DLD1 (cell line): ENCODE data around the gene TDRD9.

Experiments used
- in situ Hi-C: cut with HindIII; loops from 2 replicates; pipeline ENCODE4 v1.10.0; 2017; ENCODE audit warnings: low sequenced_read_pairs

TDRD9 gene

DNA sequence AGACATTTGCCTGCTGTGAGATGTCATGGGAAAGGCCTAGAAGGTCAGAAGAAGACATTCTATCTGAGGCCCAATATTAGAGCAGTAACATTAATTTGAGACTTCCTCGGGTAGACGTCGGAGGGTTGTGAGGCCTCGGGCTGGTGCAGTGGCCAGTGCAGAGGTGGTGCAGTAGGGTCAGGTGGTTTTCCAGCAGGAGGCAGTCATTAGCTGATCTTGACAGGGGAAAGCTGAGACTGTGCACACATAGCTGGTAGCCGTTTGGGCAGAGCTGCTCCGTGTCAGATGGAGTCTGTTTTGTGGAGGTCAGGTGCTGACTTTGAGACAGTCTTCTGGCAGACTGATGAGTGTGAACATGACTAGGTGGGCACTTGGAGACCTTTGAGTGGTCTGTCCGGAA, 91.5 kb downstream of the TDRD9 start:
- in situ Hi-C loops = no loop called here

DNA sequence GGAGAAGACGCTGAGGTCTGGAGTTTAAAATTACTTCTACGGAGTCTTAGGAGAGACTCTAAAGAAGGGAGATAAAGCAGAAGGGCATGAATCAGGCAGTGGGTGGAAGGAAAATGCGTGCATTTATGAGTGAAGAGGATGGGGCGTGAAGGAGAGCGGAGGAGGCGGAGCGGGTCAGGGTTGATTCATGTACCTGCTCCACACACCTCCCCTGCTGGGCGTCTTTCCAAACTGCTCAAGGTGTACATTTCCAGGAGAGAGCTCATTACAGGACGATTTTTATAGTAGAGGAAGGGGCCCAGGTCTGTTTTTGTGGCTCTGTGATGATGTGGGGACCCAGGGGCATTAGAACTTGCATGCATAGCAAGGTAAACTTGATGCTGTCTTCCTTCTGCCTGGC, 92.2 kb downstream of the TDRD9 start:
- in situ Hi-C loops = no loop called here

DNA sequence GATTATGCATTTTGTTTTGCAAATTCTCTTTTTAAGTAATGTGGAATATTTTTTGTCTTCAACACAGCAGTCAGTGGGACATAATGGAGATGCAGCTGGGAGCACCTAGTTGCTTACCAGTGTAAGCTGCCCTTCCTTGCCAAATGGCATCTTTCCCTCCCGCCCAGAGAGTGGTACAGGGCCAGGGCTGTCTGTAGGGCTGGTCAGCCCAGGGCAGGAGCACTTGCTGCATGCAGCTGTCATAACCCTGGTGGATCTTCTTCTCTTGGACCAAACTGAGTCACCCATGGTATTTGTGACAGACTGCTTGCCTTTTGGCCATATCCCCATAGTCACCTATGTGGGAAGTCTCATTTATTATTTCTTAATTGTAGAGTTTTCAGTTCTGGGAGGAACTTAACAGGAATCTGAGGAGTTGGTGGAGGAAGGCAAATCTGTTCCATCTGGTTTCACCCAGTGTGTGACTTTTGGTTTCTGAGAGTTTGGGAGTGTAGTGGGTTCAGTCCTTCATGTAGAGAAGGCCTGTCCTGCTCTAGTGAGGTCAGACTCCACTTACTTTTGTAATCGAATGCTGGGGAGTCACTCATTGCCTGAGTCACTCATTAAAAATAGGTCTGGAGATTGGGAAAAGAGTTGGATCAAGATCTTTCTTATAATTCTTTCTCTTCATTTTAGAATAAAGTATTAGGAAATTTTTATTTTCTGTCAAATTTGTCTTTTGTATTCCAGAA, 95.2 kb downstream of the TDRD9 start:
- in situ Hi-C loops = no loop called here

DNA sequence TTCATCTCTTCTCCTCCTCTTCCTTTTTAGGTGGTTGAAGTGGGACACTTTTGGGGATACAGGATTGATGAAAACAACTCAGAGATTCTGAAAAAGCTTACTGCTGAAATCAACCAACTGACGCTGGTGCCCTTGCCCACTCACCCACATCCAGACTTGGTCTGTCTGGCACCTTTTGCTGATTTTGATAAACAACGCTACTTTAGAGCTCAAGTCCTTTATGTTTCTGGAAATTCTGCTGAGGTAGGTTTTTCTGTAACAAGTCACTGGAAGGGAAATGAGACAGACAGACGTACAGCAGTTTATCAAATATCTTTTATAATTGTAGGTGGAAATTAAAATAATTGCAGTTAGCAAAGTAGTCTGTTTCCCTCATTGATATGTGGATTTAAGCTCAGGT, 97.3 kb downstream of the TDRD9 start:
- in situ Hi-C loops = loop anchor here (25.0 kb wide), 3 partner anchors 88 to 312 kb away; partner anchors contain the start of genes RD3L and TDRD9

DNA sequence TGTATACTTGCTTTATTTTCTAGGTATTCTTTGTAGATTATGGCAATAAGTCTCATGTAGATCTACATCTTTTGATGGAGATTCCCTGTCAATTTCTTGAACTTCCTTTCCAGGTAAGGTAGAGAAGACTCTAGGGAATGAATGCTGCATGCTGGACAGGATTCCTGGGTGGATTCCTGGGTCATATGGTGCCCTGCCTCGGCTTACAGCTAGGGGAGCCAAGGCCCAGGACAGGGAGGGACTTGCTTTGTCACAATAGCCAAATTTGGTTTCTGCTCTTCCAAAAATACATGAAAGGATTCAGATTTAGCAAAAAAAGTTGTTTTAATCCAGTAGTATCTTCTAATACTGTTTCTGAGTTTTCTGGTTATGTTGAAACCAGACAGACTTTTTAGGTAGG, 97.8 kb downstream of the TDRD9 start:
- in situ Hi-C loops = loop anchor here (25.0 kb wide), 3 partner anchors 89 to 311 kb away; partner anchors contain the start of genes RD3L and TDRD9

DNA sequence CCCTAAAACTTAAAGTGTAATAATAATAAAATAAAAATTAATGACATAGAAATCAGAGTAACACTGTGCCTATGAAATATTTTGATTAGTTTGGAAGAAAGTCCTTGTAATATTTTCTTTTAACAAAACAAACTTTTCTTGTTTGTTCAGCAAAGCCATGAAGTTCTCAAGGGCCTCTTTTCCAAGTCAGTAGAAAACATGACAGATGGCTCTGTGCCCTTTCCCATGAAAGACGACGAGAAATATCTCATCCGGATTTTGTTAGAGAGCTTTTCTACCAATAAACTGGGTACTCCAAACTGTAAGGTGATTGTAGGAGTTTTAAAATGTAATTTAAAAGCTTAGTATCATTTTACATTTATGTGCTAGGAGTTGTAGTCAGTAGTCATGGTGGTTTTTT, 102.7 kb downstream of the TDRD9 start:
- in situ Hi-C loops = loop anchor here (10.0 to 25.0 kb wide), 4 partner anchors 94 to 564 kb away; partner anchors contain the start of genes RD3L and TDRD9

DNA sequence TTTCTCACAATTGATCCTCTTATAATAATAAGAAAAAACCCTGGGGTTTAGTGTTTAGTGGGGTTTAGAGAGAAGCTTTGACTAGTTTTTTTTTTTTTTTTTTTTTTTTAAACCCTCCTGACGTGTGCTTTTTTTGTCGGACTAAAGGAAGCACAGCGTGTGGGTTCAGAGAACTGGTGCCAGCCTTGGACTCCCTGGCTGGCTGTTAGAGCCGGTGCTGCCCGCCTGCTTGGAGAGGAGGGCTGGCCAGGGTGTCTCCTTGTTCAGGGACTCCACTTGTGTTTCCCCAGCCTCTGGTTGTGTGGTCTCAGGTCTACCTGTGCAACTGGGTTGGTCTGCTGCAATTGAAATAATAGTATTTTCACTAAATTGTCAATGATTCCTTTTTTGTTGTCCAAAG, 103.1 kb downstream of the TDRD9 start:
- in situ Hi-C loops = loop anchor here (10.0 to 25.0 kb wide), 4 partner anchors 94 to 563 kb away; partner anchors contain the start of genes RD3L and TDRD9

DNA sequence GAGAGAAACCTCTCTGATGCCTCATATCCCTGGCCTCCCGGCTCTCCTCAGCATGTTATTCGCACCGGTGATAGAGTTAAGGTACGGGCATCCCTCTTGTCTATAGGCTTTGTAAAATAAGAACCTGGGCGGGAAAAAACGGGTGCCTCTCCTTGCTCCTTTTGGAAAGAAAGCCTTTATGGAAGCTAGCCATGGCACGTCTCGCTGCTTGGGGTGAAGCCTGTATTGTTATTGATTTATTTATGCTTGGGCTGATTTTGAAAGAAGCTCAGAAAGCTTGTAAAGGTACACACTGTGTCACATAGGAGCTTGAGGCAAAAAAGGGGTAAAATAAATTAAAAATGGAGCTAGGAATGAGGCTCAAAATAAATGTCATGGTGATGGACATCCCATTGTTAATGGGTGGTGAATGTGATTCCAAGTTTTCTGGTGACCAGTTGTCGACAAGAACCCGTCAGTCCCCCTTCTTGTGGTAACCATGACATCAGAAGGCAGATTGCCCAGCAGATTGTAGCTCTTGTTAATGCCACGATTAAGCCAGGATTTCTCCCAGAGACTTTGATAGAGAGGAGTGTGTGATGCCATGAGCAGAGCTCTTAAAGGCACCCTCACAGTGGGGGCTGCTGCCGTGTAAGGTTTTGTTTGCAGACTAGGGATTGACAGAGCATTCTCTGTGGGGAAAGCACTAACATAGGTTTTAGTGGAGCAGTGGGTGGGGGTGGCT, 106.9 kb downstream of the TDRD9 start:
- in situ Hi-C loops = loop anchor here (10.0 to 25.0 kb wide), 4 partner anchors 98 to 560 kb away; partner anchors contain the start of genes RD3L and TDRD9

DNA sequence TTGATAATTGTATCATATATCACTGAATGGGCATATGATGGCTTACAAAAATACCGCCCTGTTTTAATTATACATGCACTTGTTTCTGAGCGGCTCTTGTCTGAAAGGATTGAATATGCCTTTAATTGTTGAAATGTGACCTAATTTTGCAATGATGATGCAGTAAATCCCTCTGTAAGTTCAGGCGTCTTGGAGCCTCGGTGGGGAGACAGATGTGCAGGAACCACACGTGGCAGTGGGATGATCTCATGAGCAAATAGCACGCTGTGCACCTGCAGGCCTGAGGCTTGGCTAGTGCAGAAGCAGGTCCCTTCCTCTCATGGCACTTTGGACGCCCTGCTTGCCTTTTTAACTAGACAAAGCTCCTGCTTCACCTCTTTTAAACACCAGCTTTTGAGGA, 108.0 kb downstream of the TDRD9 start:
- in situ Hi-C loops = loop anchor here (10.0 to 25.0 kb wide), 4 partner anchors 99 to 559 kb away; partner anchors contain the start of genes RD3L and TDRD9

DNA sequence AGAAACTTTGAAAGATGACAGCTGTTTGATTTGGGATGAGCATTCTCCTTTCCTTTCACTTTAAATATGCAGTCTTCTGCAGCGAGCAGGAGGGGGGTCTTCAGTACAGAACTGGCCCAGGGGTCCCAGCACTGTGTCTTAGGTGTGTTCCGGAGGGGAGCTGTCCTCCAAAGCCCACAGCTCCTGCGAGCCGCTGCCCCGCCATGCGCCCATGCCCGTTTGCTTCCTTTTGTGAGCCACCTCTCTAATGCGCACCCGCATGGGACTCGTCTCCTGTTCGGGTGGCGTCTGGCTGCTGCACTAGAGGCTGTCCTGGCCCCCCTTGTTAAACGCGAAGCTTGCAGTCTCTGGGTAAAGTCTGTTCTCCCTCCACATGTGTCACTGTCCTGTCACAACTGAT, 108.8 kb downstream of the TDRD9 start:
- in situ Hi-C loops = loop anchor here (10.0 to 25.0 kb wide), 4 partner anchors 100 to 558 kb away; partner anchors contain the start of genes RD3L and TDRD9

DNA sequence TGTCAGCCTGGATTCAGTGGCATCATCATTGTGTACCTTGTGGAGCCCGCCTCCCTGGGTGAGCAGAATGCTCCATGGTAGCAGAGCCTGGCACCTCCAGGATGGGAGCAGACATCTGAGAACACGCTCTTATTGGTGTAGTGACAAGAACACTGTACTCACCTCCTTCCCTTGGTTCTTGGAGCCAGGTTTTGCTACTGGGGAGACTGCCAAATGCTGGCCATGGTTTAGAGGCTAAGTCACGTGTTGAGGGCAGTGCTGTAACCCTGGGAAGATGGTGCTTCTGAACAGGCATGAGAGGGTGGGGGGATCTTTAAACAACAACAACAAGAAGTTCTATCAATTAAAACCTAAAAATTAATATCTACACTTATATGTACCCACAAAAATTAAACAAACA, 109.6 kb downstream of the TDRD9 start:
- in situ Hi-C loops = loop anchor here (10.0 to 25.0 kb wide), 4 partner anchors 101 to 557 kb away; partner anchors contain the start of genes RD3L and TDRD9

DNA sequence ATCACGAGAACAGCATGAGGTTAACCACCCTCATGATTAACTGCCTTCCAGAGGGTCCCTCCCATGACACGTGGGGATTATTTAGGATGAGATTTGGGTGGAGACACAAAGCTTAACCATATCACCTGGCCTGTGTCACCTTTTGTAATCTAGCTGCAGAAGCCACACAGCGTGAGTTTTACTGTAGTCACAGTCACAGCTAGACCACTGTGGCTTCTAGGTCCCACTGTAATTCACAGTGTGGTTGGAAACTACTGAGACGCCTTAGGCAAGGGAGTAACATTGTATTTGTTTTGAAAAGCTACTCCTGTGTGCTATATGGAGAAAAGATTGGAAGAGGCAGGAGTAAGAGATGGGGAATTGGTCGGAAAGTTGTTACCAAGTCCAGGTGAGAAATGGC, 111.0 kb downstream of the TDRD9 start:
- in situ Hi-C loops = loop anchor here (10.0 to 25.0 kb wide), 4 partner anchors 102 to 556 kb away; partner anchors contain the start of genes RD3L and TDRD9

DNA sequence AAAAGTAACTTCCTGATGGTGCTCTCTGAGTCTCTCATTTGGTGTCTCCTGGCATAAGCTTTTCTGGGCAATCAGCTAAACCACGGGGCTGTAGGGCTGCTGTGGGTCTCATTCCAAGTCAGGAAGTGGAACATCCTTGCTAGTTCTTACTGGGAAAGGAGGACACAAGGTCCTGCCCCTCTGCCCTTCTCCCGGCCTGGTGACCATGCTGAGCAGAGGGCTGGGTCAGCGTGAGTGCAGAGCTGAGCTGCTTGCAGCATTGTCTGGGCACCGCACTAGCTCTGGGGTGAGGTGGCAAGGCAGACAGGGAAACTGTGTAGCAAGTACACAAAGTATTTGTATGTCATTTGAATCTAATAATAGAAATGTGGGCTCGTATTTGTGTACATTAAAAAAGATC, 112.3 kb downstream of the TDRD9 start:
- in situ Hi-C loops = loop anchor here (25.0 kb wide), 3 partner anchors 103 to 297 kb away; partner anchors contain the start of genes RD3L and TDRD9

DNA sequence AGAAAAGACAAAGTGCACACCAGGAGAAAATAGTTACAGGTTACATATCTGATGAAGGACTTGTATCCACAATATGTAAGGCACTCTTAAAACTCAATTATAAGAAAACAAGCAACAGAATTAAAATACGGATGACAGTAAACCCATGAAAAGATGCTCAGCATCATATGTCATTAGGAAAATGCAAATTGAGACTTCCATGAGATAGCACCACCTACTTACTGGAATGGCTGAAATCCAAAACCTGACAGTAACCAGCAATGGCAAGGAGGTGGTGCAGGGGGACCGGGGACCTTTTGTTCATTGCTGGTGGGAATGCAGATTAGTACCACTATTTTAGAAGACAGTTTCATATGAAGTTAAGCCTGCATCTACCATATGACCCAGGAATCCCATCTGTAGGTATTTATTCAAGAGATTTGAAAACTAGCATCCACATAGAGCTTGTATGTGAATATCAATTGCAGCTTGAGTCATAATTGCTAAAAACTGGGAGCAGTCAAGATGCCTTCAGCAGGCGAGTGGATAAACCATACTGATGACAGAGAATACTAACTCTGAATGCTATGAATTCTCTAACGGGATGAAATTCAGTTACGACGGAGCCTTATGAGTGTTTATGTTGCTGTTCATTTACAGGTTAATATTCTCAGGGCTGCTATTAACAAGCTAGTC, 113.3 kb downstream of the TDRD9 start:
- in situ Hi-C loops = loop anchor here (25.0 kb wide), 3 partner anchors 104 to 296 kb away; partner anchors contain the start of genes RD3L and TDRD9

DNA sequence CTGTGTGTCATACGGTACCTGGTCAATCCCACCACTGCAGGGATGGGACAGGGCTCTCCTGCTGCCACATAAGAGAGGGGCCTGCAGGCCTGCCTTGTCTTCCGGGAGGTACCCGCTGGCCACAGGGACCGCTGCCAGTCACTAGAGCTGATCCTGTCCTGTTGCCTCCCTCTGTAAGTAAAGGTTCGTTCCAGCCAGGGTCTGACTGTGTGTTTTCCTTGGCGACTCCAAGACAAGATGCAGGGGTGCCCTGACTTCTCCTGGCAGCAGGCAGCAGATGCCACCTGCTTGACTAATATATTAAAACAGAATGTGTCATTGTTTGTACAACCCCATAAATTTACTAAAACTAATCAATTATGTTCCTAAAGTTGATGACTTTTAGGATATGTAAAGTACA, 115.8 kb downstream of the TDRD9 start:
- in situ Hi-C loops = loop anchor here (25.0 kb wide), 3 partner anchors 107 to 293 kb away; partner anchors contain the start of genes RD3L and TDRD9

DNA sequence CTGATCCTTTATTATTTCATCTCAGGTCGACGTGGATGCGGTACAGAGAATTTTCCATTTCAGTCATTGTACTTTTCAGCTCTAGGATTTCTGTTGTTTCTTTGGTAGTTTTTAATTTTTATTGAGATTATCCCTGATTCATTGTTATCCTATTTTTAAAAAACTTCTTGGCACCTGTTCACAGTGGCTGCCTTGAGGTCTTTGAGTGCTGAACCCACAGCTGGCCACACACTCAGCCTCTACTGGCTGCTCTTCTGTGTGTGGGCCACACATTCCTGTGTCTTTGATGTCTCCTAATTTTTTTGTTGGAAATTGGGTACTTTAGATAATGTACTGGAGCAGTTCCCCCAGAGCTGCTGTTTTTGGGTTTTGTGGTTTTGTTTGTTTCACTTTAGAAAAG, 119.5 kb downstream of the TDRD9 start:
- in situ Hi-C loops = loop anchor here (25.0 kb wide), 3 partner anchors 110 to 290 kb away; partner anchors contain the start of genes RD3L and TDRD9

DNA sequence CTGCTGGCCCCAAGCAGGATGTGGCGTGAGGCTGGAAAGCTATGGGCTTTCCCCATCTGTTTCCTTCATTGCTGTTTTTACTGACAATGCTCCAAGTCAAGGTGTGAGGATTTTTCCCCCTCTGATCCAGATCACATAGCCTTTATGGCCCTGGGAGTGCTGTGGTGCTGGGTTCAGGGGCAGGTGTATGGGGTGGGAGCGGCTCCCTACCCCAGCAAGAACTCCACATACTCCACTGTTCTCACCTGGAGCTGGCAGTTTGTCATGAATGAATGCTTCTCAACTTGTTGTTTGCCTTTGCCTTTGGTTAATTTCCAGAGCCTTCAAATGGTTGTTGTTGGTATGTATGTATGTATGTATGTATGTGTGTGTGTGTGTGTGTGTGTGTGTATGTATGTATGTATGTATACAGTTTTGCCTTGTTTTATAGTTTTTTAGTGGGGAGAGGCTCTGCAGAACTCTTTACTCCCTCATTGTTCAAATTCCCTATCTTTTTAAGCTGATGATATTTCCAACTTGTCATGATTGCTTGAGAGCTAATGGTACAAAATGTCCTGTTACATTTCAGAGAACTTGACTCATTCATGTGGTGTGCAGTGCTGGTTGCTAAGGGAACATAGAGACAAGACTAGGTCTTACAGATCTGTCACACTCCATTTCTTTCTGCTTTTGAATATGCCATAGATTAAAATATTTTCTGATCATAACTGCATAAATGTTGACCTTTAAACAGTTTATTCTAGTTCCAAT, 120.7 kb downstream of the TDRD9 start:
- in situ Hi-C loops = loop anchor here (25.0 kb wide), 3 partner anchors 112 to 288 kb away; partner anchors contain the start of genes RD3L and TDRD9

DNA sequence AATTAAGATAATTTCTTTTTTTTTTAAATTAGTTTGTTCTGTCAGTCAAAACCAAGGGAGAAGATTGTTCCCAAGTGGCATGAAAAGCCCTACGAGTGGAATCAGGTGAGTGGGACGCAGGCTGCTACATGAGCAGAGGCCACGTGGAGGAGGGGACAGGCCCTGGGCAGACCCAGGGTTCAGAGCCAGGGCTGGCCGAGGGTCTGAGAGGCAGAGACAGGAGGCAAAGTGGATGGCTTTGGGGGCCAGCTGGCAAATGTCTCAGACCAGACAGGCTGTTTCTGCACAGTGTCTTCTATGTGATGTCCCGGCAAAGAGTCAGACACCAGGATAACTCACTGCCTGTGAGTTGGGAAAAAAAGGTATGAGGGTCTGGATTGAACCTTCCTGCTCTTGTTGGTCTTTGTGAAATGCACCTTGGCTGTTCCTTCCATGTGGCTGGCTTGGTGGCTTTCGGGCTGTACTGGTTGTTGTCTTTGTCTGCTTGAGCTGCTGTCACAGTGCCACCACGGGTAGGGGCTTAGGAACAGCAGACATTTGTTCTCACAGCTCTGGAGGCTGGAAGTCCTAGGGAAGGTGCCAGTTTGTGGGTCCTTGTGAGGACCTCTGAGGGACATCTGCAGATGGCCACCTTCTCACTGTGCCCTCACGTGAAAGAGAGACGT, 121.5 kb downstream of the TDRD9 start:
- in situ Hi-C loops = loop anchor here (25.0 kb wide), 3 partner anchors 112 to 288 kb away; partner anchors contain the start of genes RD3L and TDRD9
